ENCODE data around the gene TEKT5.

GRCh38 chr16:10644092-10644491, 50.6 kb downstream of the TEKT5 start:
- TF ChIP-seq, protein P1, sequence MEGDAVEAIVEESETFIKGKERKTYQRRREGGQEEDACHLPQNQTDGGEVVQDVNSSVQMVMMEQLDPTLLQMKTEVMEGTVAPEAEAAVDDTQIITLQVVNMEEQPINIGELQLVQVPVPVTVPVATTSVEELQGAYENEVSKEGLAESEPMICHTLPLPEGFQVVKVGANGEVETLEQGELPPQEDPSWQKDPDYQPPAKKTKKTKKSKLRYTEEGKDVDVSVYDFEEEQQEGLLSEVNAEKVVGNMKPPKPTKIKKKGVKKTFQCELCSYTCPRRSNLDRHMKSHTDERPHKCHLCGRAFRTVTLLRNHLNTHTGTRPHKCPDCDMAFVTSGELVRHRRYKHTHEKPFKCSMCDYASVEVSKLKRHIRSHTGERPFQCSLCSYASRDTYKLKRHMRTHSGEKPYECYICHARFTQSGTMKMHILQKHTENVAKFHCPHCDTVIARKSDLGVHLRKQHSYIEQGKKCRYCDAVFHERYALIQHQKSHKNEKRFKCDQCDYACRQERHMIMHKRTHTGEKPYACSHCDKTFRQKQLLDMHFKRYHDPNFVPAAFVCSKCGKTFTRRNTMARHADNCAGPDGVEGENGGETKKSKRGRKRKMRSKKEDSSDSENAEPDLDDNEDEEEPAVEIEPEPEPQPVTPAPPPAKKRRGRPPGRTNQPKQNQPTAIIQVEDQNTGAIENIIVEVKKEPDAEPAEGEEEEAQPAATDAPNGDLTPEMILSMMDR (IDR thresholded peaks at IDR 0.05), result no peak
- no peak for TF ChIP-seq POLR2AphosphoS5 (IDR thresholded peaks at IDR 0.05; ENCODE audit: low read depth, low read length)
- TF ChIP-seq, protein P2, sequence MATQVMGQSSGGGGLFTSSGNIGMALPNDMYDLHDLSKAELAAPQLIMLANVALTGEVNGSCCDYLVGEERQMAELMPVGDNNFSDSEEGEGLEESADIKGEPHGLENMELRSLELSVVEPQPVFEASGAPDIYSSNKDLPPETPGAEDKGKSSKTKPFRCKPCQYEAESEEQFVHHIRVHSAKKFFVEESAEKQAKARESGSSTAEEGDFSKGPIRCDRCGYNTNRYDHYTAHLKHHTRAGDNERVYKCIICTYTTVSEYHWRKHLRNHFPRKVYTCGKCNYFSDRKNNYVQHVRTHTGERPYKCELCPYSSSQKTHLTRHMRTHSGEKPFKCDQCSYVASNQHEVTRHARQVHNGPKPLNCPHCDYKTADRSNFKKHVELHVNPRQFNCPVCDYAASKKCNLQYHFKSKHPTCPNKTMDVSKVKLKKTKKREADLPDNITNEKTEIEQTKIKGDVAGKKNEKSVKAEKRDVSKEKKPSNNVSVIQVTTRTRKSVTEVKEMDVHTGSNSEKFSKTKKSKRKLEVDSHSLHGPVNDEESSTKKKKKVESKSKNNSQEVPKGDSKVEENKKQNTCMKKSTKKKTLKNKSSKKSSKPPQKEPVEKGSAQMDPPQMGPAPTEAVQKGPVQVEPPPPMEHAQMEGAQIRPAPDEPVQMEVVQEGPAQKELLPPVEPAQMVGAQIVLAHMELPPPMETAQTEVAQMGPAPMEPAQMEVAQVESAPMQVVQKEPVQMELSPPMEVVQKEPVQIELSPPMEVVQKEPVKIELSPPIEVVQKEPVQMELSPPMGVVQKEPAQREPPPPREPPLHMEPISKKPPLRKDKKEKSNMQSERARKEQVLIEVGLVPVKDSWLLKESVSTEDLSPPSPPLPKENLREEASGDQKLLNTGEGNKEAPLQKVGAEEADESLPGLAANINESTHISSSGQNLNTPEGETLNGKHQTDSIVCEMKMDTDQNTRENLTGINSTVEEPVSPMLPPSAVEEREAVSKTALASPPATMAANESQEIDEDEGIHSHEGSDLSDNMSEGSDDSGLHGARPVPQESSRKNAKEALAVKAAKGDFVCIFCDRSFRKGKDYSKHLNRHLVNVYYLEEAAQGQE (IDR thresholded peaks at IDR 0.05; ENCODE audit: insufficient read depth in 1 of 2, low read depth in 2 of 2, low read length in 1 of 2), result no peak
- no peak for TF ChIP-seq SIN3A (IDR thresholded peaks at IDR 0.05; ENCODE audit: borderline replicate concordance, insufficient read depth, low read depth, low read length)
